HG03457 (cell line): ENCODE data around the gene RAB31.

ENCODE experiments used
- ATAC-seq: cut with Tn5 transposase; IDR thresholded peaks from one replicate; pipeline ENCODE4 v1.9.1; 2021; ENCODE audit warnings: moderate number of reproducible peaks; ENCODE audit not compliant: unreplicated experiment

Gene RAB31

DNA sequence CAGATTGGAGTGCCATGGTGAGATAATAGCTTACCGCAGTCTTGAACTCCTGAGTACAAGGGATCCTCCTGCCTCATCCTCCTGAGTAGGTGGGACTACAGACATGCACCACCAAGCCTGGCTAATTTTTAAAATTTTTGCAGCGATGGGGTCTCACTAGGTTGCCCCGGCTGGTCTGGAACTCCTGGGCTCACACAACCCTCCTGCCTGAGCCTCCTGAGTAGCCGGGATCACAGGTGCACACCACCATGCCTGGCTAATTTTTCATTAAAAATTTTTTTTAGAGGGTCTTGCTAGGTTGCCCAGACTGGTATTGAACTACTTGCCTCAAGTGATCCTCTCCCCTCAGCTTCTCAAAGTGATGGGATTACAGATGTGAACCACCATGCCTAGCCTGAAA is 27.8 kb downstream of the RAB31 start:
- ATAC-seq = no peak

GRCh38 chr18:9736286-9736835 is 28.3 kb downstream of the RAB31 start:
- ATAC-seq = no peak

DNA sequence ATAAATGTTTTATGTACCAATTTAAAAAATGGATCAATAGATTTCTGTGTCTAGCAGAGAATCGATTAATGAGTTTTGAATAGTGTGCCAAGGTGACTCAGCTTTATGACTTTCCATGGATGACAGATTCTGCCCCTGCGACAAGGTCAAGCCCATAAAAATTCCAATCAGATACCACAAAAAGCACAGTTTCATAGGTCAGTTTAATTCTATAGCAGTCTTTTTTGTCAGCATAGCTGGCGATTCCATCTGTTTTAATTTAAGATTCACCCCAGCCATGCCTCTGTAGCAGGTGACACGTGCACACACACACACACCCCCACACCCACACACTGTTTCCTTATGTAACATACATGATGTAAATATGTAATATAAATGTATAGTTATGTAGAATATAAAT is 28.9 kb downstream of the RAB31 start:
- no peak for ATAC-seq

GRCh38 chr18:9737472-9738121 is 29.5 kb downstream of the RAB31 start:
- no peak for ATAC-seq

DNA sequence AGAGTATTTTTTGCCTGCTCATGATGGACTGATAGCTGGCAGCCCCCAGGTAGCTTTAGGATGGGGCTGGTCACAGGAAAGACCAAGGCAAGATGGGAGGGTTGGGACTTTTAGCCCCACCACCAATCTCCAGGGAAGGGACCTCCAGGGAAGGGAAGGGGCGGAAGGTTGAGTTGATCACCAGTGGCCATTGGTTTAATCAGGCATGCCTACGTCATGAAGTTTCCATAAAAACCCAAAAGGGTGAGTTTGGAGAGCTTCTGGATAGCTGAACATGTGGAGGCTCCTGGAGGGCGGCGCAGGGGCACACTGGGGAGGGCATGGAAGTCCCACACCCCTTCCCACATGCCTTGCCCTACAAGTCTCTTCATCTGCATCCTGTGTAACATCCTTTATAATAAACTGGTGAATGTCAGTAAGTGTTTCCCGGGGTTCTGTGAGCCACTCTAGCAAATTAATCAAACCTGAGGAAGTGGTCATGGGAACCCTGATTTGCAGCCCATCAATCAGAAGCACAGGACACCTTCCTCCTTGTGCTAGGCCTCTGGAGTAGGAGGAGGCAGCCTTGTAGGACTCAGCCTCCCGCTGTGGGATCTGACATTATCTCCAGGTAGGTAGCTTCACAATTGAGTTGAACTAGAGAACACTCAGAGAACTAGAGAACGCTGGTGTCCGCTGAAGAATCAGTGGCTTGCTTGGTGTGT is 30.3 kb downstream of the RAB31 start:
- no peak for ATAC-seq

- no peak for ATAC-seq
Observed at GRCh38 chr18:9739516-9739915, 31.4 kb downstream of the RAB31 start.

DNA sequence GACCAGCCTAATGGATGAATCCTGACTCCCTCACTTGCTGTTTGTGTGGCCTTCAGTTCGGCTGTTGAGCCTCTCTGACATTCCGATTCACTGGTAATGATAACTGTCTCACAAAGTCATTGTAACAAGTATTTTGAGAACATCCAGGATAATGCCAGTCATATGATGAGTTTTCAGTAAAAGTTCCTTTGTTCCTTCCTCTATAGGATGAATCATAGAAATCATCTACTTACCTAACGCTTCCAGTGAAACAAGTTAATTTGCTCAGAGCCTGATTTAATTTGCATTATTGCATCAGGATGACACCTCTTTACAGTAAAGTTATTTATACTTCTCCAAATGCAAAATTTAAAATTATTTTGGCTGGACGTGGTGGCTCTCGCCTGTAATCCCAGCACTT is 32.0 kb downstream of the RAB31 start:
- no peak for ATAC-seq

GRCh38 chr18:9741406-9741792 is 33.3 kb downstream of the RAB31 start:
- ATAC-seq = no peak

GRCh38 chr18:9741793-9742523 is 33.9 kb downstream of the RAB31 start:
- ATAC-seq = no peak

- no peak for ATAC-seq
Observed at GRCh38 chr18:9742524-9743131, 34.5 kb downstream of the RAB31 start.

DNA sequence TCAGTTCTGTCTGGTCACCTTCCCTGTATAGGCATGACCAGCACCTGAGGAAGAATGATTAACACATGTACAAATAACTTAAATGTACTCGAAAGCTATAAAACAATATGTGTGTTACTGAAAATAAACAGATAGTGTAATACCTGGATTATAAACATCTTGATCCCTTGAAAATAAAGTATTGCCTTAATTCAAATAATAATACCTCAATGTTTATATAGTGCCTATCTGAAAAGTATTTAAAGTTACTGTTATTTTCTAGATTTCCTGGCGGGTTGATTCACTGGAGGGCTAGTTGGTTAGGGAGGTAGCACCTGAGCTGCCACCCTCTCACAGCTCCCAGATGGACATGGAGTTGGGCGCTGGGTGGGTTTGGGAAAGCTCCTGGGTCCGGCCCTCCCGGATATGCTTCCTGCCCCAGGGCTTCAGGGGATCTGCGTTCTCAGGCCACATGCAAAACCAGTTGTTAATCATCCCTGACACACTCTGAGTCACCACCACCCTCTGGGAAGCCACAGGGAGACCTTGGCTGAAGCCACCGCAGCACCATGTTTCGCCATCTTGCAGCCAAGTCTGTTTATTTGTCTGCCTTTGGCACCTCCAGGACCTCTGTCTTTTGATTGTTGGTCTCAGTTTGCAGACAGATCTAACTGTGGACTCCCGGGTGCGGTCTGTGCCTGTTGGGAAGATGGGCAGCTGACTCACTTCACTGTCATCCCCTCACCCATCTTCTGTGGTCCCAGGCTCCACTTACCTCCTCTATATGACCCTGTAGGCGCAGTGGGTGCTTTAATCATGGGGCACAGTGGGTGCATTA is 35.3 kb downstream of the RAB31 start:
- ATAC-seq = no peak

DNA sequence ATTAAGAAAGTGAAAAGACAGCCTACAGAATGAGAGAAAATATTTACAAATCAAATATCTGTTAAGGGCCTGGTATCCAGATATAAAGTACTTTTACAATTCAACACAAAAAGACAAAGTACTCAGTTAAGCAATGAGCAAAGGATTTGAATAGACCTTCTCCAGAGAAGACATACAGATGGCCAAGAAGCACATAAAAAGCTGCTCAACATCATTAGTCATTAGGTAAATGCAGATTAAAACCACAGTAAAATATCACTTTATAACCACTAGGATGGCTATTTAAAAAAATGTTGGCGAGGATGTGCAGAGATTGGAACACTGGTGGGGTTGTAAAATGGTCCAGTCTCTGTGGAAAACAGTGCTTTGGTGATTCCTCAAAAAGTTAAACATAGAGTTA is 38.9 kb downstream of the RAB31 start:
- no peak for ATAC-seq

GRCh38 chr18:9749611-9750010 is 41.5 kb downstream of the RAB31 start:
- ATAC-seq = no peak

GRCh38 chr18:9750112-9750511 is 42.0 kb downstream of the RAB31 start:
- ATAC-seq = no peak

GRCh38 chr18:9750606-9751304 is 42.7 kb downstream of the RAB31 start:
- ATAC-seq = no peak

DNA sequence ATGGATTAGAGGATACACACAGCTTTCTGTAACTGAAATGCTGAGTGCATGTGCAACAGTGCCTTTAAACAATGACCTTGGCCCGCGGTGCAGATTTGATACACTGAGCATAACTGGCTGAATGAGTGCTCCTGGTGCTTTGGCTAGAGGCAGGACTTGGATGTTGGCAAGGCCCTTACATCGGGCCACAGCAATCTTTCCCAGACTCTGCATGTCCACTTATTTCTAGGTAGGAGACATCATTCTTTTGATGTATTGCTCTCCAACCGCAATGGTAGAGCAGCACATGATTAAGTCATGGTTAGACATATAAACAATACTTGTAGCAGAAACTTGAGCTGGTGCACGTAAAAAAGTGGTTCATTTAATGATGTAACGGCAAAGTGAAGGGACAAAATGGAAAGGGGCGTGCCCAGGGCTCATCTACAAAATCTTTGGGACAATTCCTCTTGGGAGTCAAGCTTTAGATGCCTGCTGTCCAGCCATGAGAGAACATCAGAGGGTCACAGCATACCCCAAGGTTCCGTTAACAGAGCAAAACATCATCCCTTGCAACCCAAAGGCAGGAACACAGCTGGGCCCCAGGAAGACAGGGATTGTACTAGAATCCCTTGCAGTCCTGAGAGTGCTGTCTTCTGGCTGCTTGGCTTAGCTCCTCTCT is 43.4 kb downstream of the RAB31 start:
- ATAC-seq = no peak

GRCh38 chr18:9753846-9754245 is 45.7 kb downstream of the RAB31 start:
- no peak for ATAC-seq

GRCh38 chr18:9755110-9755509 is 47.0 kb downstream of the RAB31 start:
- no peak for ATAC-seq

DNA sequence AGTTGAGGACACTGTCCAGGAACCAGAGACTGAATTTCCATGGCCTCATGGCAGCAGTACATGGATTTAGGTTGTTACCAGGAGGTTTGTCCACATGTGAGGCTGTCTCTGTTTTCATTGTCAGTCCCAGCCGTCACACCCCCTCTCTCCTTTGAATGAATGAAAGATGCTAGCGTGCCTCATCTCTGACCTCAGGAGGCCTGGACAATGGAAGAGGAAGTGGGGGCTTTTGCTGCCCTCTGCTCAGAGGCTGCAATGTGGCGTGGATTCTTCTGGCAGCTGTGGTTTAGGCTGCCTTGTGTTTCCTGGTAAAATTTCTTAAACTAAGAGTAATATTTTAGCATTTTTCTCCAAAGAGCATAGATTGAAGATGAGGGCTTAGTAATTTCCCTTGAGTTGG is 47.5 kb downstream of the RAB31 start:
- no peak for ATAC-seq
